AG20443 (cell line): ENCODE data around the gene CBX3.
"Not testable (repeated sequence)": the region's sequence is repeated elsewhere in the genome, so short reads cannot be mapped to it uniquely, and the experiment has no call there.

ENCODE experiments used
- DNase-seq: peaks from one replicate; pipeline ENCODE4 v3.0.0; 2012; ENCODE audit warnings: low spot score, mixed read lengths

CBX3 gene

DNA sequence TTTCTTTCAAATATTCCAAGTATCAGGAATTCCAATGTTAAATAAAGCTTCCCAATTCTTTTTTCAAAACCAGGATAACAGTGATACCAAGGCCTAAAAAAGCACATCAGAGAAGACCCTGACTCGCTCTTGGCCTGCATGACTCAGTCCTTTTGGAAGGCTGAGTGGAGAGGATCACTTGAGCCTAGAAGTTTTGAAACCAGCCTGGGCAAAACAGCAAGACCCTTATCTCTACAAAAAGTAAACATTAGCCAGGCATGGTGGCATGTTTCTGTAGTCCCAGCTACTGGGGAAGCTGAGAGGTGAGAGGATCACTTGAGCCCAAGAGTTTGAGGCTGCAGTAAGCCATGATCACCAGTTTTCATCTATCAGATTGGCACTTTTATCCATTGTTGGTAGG lies 30.9 kb upstream of the CBX3 start:
- DNase-seq: no peak

DNA sequence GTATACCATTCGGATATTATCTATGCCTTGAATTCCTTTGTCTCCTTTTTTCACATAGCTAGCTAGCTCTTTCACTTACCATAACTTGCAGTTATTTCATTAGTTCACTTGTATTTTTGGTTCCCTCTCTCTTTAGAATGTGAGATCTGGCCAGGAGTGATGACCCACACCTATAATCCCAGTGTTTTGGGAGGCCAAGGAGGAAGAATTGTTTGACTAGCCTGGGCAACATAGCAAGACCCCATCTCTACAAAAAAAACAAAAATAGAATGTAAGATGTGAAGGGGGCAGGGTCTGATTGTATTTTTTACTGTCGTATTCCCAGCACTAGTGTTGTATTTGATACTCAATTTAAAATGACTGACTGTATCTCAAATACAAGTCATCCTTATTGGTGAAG lies 29.9 kb upstream of the CBX3 start:
- no peak for DNase-seq

DNA sequence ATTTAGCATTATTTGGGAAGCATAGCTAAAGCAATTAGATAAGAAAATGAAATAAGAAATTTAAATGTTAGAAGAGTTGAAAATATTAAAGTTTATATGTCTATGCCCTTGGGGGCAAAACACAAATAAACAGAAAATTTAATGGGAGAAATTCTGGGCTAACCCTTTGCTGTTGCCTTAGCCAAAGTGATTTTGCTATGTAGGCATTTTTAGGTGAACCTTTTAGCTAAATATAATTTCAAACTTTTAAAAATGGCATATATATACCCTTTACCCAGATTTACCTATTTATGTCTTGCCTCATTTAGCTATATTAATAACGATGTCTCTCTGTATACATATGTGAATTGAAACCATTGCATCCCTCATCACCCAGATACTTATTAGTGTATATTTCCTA lies 29.5 kb upstream of the CBX3 start:
- DNase-seq: no peak

DNA sequence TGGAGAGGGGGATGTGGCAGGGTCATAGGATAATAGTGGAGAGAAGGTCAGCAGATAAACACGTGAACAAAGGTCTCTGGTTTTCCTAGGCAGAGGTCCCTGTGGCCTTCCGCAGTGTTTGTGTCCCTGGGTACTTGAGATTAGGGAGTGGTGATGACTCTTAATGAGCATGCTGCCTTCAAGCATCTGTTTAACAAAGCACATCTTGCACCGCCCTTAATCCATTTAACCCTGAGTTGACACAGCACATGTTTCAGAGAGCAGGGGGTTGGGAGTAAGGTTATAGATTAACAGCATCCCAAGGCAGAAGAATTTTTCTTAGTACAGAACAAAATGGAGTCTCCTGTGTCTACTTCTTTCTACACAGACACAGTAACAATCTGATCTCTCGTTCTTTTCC lies 25.6 kb upstream of the CBX3 start:
- not testable (repeated sequence) for DNase-seq

DNA sequence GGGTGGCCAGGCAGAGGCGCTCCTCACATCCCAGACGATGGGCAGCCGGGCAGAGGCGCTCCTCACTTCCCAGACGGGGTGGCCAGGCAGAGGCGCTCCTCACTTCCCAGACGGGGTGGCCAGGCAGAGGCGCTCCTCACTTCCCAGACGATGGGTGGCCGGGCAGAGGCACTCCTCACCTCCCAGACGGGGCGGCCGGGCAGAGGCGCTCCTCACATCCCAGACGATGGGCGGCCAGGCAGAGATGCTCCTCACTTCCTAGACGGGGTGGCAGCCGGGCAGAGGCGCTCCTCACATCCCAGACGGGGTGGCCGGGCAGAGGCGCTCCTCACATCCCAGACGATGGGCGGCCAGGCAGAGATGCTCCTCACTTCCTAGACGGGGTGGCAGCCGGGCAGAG lies 24.8 kb upstream of the CBX3 start:
- not testable (repeated sequence) for DNase-seq

DNA sequence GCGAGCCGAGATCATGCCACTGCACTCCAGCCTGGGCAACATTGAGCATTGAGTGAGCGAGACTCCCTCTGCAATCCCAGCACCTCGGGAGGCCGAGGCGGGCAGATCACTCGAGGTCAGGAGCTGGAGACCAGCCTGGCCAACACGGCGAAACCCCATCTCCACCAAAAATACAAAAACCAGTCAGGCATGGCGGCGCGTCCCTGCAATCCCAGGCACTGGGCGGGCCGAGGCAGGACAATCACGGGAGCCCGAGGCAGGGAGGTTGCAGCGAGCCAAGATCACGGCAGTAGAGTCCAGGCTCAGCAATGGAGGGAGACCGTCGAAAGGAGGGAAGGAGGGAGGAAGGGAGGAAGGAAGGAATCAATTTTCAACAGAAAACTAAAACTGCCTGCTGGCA lies 24.3 kb upstream of the CBX3 start:
- not testable (repeated sequence) for DNase-seq

DNA sequence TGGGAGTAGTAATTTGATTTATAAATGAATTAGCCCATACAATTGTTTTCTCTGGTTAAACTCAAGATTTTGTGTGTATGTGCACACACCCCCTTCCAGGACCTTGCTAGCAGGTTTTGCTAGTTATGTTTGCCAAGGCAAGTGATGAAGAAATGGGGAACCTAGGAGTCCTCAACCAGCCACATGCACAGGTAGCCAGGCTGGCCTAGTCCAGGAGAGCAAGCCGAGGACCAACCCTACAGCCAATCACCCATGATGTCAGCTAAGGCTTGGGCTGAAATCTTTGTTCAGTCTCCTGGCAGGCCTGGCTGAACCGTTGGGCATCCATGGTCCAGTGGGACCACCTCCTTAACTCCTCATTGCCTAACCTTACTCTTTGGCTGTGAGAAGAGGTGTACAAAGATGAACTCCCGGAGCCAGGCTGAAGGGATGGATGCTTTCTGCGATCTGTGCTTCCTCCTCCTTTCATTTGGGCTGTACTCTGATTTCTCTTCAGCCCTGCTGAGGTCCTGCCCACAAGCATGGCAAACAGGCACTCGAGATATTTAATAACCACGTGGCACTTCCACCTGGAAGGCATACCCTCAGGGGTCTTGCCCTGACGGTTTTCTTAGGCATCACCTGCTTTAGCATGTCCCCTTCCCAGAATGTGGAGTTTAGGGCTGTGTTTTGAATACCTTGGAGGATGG lies 23.1 kb upstream of the CBX3 start:
- no peak for DNase-seq

DNA sequence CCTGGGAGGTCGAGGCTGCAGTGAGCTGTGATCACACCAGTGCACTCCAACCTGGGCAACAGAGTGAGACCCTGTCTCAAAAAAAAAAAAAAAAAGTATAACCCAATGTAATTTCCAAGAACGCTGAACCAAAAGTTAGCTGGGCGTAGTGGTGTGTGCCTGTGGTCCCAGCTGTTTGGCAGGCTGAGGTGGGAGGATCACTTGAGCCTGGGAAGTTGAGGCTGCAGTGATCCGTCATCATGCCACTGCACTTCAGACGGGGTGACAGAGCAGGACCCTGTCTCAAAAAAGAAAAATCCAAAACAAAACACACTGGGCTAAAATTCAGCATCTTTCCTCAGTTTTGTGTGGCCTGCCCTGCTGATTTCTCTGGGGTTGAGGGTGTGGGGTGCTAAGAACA lies 22.1 kb upstream of the CBX3 start:
- no peak for DNase-seq

DNA sequence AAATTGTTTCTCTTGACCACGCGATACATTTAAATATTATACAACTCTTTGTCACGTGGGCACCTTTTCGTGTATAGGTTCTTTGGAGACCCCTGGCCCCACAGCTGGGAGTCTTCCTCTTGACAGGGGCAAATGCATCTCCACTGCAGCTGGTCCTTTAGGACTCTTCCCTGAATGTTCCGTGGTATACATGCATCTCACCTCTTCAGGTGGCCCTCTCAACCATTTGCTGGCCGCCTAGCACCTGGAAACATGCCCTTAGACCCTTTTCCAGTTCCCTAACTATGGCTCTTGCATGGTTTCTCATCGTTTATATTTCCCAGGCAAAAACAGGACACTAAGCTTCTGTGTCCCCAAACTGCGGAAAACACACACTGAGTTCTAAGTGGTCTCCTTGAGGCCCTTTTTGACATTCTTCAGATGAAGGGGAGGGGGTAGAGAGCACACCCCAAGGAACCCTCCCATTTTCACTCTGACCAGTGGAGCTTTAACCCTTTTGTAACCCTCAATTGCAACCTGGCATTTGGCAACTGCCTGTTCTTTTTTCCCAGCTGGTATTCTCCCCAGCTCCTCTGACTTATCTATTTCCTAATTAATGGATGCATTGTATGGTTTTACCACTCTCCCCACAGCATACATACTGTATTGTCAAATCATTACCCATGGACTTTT lies 21.6 kb upstream of the CBX3 start:
- DNase-seq: no peak

DNA sequence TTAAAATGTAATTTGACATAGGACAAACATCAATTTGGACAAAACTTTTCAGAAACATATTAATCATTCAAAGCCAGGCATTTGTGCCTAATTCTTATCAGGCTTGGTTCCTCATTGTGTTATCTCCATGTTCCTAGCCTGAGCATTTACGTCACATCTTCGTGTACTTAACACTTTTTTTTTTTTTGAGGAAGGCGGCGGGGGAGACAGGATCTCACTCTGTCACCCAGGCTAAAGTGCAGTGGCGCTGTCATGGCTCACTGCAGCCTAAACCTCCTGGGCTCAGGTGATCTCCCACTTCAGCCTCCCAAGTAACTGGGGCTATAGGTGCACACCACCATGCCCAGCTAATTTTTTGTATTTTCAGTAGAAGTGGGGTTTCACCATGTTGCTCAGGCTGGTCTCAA lies 20.8 kb upstream of the CBX3 start:
- no peak for DNase-seq

DNA sequence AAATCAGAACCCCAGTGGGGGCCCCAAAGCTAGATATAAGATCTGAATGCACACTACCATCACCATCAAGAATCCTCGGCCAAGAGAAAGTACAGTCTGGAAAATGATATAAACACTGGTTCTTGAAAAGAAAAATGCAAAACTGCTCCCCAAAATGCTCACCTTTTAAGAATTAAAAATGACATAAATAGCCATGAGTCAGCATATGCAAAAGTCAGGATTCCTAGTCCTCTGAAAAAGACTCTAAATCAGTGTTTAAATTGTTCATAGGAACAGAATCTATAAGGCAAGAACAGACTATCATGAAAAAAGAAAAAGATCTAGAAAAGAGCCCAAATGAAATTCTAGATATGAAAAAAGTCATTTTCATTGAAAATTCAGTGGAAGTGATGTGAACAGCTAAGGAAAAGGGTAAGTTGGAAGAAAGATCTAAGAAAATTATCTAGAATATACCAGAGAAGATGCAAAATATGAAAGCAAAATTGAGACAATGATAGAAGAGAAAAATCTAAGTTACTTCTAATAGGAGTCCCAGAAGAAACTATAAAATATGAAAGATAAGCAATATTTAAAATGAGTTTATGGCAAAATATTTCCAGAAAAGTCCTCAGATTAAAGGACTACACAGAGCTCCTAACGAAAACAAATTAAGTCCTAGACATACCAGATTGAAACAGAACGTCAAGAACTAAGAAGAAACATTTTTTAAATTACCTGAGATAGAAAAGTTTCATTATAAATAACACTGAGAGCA lies 19.9 kb upstream of the CBX3 start:
- DNase-seq: no peak

DNA sequence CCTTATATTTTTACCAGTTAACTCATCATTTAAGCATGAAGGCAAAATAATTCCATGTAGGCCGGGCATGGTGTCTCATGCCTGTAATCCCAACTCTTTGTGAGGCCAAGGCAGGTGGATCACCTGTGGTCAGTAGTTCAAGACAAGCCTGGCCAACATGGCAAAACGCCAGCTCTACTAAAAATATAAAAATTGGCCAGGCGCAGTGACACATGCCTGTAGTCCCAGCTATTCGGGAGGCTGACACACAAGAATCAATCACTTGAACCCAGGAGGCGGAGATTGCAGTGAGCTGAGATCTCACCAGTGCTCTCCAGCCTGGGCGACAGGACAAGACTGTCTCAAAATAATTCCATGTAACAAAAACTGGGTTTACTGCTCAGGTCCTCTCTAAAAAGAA lies 19.3 kb upstream of the CBX3 start:
- DNase-seq: no peak

DNA sequence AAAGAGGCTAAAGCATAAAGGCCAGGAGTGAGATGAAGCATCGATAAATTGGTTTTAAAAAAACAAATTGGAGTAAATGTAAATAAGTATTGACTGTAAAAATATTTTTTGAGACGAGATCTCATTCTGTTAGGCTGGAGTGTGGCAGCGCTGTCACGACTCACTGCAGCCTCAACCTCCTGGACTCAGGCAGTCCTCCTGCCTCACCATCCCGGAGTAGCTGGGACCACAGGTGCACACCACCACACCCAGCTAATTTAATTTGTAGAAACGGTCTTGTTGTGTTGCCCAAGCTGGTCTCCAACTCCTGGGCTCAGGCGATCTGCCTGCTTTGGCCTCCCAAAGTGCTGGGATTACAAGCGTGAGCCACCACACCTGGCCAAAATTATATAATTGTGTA lies 18.8 kb upstream of the CBX3 start:
- no peak for DNase-seq

DNA sequence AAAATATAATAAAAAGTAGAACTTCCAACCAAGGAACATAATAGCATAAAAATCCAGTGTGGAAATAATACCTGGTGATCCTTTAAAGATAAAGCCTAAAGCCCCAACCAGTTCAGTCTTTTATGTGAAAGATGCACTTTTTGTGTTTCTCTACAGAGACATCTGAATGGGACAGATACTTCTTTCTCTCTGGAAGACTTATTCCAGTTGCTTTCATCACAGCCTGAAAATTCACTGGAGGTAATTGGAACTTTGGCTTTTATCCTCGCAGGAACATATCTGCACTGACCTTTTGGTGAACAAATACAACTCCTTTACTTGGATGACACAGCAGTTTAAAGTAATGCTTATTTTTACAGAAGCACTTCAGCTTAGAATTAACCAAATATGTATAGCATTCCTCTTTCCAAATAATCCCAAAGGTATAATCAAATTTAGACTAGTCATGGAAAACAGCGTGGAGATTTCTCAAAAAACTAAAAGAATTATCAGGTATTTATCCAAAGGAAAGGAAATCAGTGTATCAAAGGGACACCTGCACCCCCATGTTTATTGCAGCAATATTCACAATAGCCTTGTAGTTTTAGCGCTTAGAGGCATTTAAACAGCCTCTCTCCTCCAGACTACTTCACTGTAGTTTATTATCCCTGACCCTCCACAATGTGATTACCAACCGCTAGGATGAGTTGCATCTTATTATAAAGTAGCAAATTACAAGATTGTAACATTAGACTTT lies 17.8 kb upstream of the CBX3 start:
- DNase-seq: no peak

DNA sequence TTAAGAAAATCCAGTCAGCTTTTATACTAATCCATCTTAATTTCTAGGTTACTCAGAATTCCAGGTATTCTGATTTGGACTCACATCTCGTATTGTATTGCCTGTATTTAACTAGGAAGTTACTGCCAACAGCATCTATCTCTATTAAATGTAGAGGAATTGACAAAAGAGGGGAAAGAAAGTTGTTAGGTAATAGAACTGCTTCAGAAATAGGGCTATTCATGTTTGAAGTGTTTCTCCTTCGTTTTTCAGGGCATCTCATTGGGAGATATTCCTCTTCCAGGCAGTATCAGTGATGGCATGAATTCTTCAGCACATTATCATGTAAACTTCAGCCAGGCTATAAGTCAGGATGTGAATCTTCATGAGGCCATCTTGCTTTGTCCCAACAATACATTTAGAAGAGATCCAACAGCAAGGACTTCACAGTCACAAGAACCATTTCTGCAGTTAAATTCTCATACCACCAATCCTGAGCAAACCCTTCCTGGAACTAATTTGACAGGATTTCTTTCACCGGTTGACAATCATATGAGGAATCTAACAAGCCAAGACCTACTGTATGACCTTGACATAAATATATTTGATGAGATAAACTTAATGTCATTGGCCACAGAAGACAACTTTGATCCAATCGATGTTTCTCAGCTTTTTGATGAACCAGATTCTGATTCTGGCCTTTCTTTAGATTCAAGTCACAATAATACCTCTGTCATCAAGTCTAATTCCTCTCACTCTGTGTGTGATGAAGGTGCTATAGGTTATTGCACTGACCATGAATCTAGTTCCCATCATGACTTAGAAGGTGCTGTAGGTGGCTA lies 17.1 kb upstream of the CBX3 start:
- not testable (repeated sequence) for DNase-seq

DNA sequence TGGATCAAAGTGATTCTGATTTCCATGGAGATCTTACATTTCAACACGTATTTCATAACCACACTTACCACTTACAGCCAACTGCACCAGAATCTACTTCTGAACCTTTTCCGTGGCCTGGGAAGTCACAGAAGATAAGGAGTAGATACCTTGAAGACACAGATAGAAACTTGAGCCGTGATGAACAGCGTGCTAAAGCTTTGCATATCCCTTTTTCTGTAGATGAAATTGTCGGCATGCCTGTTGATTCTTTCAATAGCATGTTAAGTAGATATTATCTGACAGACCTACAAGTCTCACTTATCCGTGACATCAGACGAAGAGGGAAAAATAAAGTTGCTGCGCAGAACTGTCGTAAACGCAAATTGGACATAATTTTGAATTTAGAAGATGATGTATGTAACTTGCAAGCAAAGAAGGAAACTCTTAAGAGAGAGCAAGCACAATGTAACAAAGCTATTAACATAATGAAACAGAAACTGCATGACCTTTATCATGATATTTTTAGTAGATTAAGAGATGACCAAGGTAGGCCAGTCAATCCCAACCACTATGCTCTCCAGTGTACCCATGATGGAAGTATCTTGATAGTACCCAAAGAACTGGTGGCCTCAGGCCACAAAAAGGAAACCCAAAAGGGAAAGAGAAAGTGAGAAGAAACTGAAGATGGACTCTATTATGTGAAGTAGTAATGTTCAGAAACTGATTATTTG lies 16.3 kb upstream of the CBX3 start:
- no peak for DNase-seq

DNA sequence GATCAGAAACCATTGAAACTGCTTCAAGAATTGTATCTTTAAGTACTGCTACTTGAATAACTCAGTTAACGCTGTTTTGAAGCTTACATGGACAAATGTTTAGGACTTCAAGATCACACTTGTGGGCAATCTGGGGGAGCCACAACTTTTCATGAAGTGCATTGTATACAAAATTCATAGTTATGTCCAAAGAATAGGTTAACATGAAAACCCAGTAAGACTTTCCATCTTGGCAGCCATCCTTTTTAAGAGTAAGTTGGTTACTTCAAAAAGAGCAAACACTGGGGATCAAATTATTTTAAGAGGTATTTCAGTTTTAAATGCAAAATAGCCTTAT lies 15.7 kb upstream of the CBX3 start:
- no peak for DNase-seq

DNA sequence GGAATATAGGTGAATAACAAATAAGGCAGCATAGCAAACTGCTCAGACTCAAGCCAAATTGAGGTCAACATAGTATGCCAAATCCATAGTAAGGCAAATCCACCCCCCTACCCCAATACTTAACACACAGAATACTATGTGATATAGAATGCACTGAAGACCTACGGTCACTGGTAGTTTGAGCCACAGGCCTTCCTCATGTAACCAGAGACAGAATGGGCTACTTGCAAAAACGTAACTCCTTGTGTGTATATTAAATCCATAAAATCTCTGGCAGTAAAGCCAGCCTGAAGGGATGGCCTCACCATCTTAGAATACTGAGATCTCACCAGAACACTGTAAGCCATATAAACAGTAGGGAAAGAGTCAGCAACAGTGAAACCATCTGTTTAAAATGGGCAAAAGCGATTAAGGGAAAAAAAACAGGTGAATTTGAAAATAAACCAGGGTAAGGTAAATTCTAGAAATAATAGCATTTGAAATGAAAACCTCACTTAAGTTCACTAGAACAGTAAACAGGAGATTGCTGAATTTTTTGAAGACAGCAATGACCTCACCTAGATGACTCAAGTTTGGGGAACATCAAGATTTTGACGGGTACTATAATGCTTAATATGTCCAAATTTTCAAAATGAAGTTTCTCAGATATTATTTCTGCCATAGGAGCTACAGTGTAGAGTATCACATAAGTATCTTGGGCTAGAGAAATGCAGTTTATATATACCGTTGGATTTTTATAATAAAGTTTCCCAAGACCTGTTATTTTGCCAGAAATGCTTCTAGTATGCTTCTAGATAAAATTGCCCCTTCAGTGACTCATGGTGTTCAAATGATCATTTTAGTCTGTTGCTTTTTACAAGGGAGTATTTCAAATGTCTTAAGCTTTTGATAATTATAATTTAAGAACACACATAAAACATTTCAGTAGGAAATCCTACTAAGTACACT lies 14.9 kb upstream of the CBX3 start:
- no peak for DNase-seq

DNA sequence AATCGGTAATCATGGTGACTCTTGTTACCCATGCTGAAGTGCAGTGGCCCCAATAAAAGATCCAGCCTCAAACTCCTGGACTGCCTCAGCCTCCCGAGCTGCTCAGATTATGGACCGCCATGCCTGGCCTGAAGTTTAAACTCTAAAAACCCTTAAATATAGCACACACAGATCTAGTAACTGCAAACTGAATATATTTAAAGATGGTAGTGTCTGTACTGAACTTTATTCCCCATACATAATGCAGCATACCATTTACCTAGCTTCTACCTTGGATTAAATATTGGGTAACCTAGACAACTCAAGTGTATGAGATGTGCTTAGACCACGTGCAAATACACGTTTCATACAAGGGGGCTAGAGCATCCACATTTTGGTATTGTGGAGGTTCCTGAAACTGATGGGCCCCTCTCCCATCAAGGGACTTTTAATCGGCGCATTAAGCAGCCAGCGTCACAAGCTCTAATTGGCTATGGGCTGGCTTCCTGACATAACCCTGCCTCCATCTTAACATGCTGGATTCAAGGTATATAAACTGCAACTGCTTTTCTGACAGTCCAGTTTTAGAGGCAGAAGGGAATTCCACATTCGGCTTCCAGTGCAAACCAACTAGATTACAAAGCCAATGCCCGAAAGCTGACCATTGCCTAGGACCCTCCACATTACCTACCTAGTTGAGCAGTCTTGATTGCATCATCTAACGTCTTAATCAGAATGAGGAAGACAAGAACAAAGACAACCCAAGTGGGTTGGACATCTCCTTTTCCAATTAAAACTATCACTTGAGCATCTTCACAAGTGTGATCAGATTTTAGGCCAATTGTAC lies 14.0 kb upstream of the CBX3 start:
- DNase-seq: no peak
